DOHH2 (cell line): ENCODE data around the gene C1QA.

Source experiments
- H3F3A ChIP-seq: fragments of 200-600 bp; sonication (generic), shearing (Covaris generic); 2 replicates; pipeline ENCODE4 v1.6.0; 2016; ENCODE audit warnings: antibody characterized with exemption, mild to moderate bottlenecking; ENCODE audit not compliant: control insufficient read depth, insufficient read depth
- H3K27ac ChIP-seq: fragments of 200-600 bp; sonication (generic); 2 replicates; pipeline ENCODE4 v1.5.1; 2014; ENCODE audit warnings: low read depth, mild to moderate bottlenecking, low read length, moderate library complexity
- H3K27me3 ChIP-seq: fragments of 200-600 bp; sonication (generic); 2 replicates; pipeline ENCODE4 v1.6.1; 2014; ENCODE audit warnings: mild to moderate bottlenecking, low read length, mixed read lengths; ENCODE audit not compliant: control insufficient read depth
- H3K36me3 ChIP-seq: fragments of 200-600 bp; sonication (generic); 2 replicates; pipeline ENCODE4 v1.6.1; 2014; ENCODE audit warnings: mild to moderate bottlenecking, low read length, moderate library complexity, mixed read lengths; ENCODE audit not compliant: control insufficient read depth
- H3K4me1 ChIP-seq: fragments of 200-600 bp; sonication (generic); 2 replicates; pipeline ENCODE4 v1.6.1; 2014; ENCODE audit warnings: mild to moderate bottlenecking, low read length, mixed read lengths; ENCODE audit not compliant: control insufficient read depth
- H3K4me2 ChIP-seq: fragments of 200-600 bp; sonication (generic); 2 replicates; pipeline ENCODE4 v1.6.0; 2014; ENCODE audit warnings: mild to moderate bottlenecking, low read length, moderate library complexity
- H3K4me3 ChIP-seq: fragments of 200-600 bp; sonication (generic); 2 replicates; pipeline ENCODE4 v1.5.1; 2014; ENCODE audit warnings: mild to moderate bottlenecking, low read length, mixed read lengths
- H3K79me2 ChIP-seq: fragments of 200-600 bp; sonication (generic); 2 replicates; pipeline ENCODE4 v1.6.1; 2014; ENCODE audit warnings: mild to moderate bottlenecking, low read length, mixed read lengths; ENCODE audit not compliant: control insufficient read depth
- H3K9me2 ChIP-seq: fragments of 200-600 bp; sonication (generic); replicated peaks from 2 replicates; pipeline ENCODE4 v1.6.1; 2014; ENCODE audit warnings: mild to moderate bottlenecking, low read length, mixed read lengths; ENCODE audit not compliant: control insufficient read depth
- H3K9me3 ChIP-seq: fragments of 200-600 bp; sonication (generic); 2 replicates; pipeline ENCODE4 v1.6.1; 2014; ENCODE audit warnings: antibody characterized with exemption, low read length, mixed read lengths; ENCODE audit not compliant: control insufficient read depth, insufficient read depth
- H4K20me1 ChIP-seq: fragments of 200-600 bp; sonication (generic); 2 replicates; pipeline ENCODE4 v1.6.0; 2014; ENCODE audit warnings: low read depth, mild to moderate bottlenecking, antibody characterized with exemption, low read length, moderate library complexity; ENCODE audit not compliant: control insufficient read depth, insufficient read depth
- EZH2phosphoT487 ChIP-seq: fragments of 200-600 bp; sonication (generic); IDR thresholded peaks from 2 replicates; pipeline ENCODE4 v1.6.1; 2017; ENCODE audit warnings: borderline replicate concordance, mild to moderate bottlenecking, antibody characterized with exemption, low read length, moderate library complexity, mixed read lengths
- TF ChIP-seq, protein P1 (sequence below): fragments of 200-600 bp; sonication (generic); IDR thresholded peaks from one replicate; pipeline ENCODE4 v1.5.1; 2014; ENCODE audit warnings: antibody characterized with exemption, mild to moderate bottlenecking, low read depth, low read length; ENCODE audit not compliant: poor library complexity, severe bottlenecking

The C1QA gene

GRCh38 chr1:22612671-22613571 is 23.5 kb upstream of the C1QA start:
- H3K4me1 ChIP-seq, result no peaks in the 10 kb centered on the region
- no peaks in the 10 kb centered on the region for H3K9me2 ChIP-seq
- H3K9me3 ChIP-seq, result no peaks in the 10 kb centered on the region
- H3K4me2 ChIP-seq, result no peak overlapping the region
- H3K27me3 ChIP-seq, result no peaks in the 10 kb centered on the region
- no peaks in the 10 kb centered on the region for H3K79me2 ChIP-seq
- H3K4me3 ChIP-seq, result no peak overlapping the region
- no peaks in the 10 kb centered on the region for H3F3A ChIP-seq
- no peaks in the 10 kb centered on the region for H4K20me1 ChIP-seq
- no peak overlapping the region for H3K27ac ChIP-seq
- H3K36me3 ChIP-seq, result no peaks in the 10 kb centered on the region
- TF ChIP-seq, protein P1, sequence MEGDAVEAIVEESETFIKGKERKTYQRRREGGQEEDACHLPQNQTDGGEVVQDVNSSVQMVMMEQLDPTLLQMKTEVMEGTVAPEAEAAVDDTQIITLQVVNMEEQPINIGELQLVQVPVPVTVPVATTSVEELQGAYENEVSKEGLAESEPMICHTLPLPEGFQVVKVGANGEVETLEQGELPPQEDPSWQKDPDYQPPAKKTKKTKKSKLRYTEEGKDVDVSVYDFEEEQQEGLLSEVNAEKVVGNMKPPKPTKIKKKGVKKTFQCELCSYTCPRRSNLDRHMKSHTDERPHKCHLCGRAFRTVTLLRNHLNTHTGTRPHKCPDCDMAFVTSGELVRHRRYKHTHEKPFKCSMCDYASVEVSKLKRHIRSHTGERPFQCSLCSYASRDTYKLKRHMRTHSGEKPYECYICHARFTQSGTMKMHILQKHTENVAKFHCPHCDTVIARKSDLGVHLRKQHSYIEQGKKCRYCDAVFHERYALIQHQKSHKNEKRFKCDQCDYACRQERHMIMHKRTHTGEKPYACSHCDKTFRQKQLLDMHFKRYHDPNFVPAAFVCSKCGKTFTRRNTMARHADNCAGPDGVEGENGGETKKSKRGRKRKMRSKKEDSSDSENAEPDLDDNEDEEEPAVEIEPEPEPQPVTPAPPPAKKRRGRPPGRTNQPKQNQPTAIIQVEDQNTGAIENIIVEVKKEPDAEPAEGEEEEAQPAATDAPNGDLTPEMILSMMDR, result no peak
- TF ChIP-seq EZH2phosphoT487, result no peak

GRCh38 chr1:22613572-22613918 is 22.9 kb upstream of the C1QA start:
- H3K36me3 ChIP-seq, result no peaks in the 10 kb centered on the region
- H3K4me3 ChIP-seq, result no peak overlapping the region
- H4K20me1 ChIP-seq, result no peaks in the 10 kb centered on the region
- H3K9me2 ChIP-seq, result no peaks in the 10 kb centered on the region
- no peak for TF ChIP-seq EZH2phosphoT487
- TF ChIP-seq, protein P1, result no peak
- no peaks in the 10 kb centered on the region for H3K4me1 ChIP-seq
- no peaks in the 10 kb centered on the region for H3F3A ChIP-seq
- H3K27ac ChIP-seq, result no peak overlapping the region
- H3K9me3 ChIP-seq, result no peaks in the 10 kb centered on the region
- no peaks in the 10 kb centered on the region for H3K79me2 ChIP-seq
- H3K27me3 ChIP-seq, result no peaks in the 10 kb centered on the region
- H3K4me2 ChIP-seq, result no peak overlapping the region

GRCh38 chr1:22613951-22614350 is 22.5 kb upstream of the C1QA start:
- Histone ChIP-seq H4K20me1 (no peaks in the 10 kb centered on the region), H3K79me2 (no peaks in the 10 kb centered on the region), H3K4me3 (no peak overlapping the region), H3K27me3 (no peaks in the 10 kb centered on the region), H3K27ac (no peak overlapping the region), H3K9me3 (no peaks in the 10 kb centered on the region), H3K36me3 (no peaks in the 10 kb centered on the region), H3K4me1 (no peaks in the 10 kb centered on the region), H3K4me2 (no peak overlapping the region), H3K9me2 (no peaks in the 10 kb centered on the region), H3F3A (no peaks in the 10 kb centered on the region)
- TF ChIP-seq, protein P1, result no peak
- TF ChIP-seq EZH2phosphoT487, result no peak
